Measurements from ENCODE around the gene ITGA7.
A peak's percentile ranks its signal among the peaks of the same experiment; 100 is the strongest.

ITGA7 gene

GRCh38 chr12:55736076-55736475 is 28.4 kb upstream of the ITGA7 start:
- DNase-seq (ENCODE audit: low spot score) = no peak

GRCh38 chr12:55734595-55734994 is 26.9 kb upstream of the ITGA7 start:
- no peak for DNase-seq (ENCODE audit: low spot score)

GRCh38 chr12:55733858-55734257 is 26.2 kb upstream of the ITGA7 start:
- DNase-seq (ENCODE audit: low spot score) = no peak

- no peak for DNase-seq (ENCODE audit: low spot score)
These were observed 25.4 kb upstream of the ITGA7 start for GRCh38 chr12:55733021-55733555.

- no peak for DNase-seq (ENCODE audit: low spot score)
These were observed 24.6 kb upstream of the ITGA7 start for GRCh38 chr12:55732288-55732687.

GRCh38 chr12:55729819-55730818 is 22.4 kb upstream of the ITGA7 start:
- peak; percentile 50 for DNase-seq (ENCODE audit: low spot score)

GRCh38 chr12:55728939-55729818 is 21.5 kb upstream of the ITGA7 start, which contains the start of gene CD63:
CD63 (minus strand) TSS chr12:55729009; CDS start chr12:55728341, 668 bp downstream.
- DNase-seq (ENCODE audit: low spot score) = peak; percentile 97

- peak; percentile 85 for DNase-seq (ENCODE audit: low spot score)
These were observed 20.7 kb upstream of the ITGA7 start for GRCh38 chr12:55728186-55728938.

GRCh38 chr12:55727643-55728185 is 20.0 kb upstream of the ITGA7 start:
- peak; percentile 50 for DNase-seq (ENCODE audit: low spot score)

- DNase-seq (ENCODE audit: low spot score) = no peak
These were observed 19.3 kb upstream of the ITGA7 start for GRCh38 chr12:55726971-55727370.

- no peak for DNase-seq (ENCODE audit: low spot score)
These were observed 17.9 kb upstream of the ITGA7 start for GRCh38 chr12:55725556-55725955.

- DNase-seq (ENCODE audit: low spot score) = no peak
These were observed 17.2 kb upstream of the ITGA7 start for GRCh38 chr12:55724940-55725309.

- DNase-seq (ENCODE audit: low spot score) = peak; percentile 53
These were observed 16.7 kb upstream of the ITGA7 start for GRCh38 chr12:55724226-55724939.

- no peak for DNase-seq (ENCODE audit: low spot score)
These were observed 16.0 kb upstream of the ITGA7 start for GRCh38 chr12:55723516-55724225.

GRCh38 chr12:55722948-55723347 is 15.2 kb upstream of the ITGA7 start:
- no peak for DNase-seq (ENCODE audit: low spot score)

- DNase-seq (ENCODE audit: low spot score) = no peak
These were observed 14.0 kb upstream of the ITGA7 start for GRCh38 chr12:55721601-55722213.

GRCh38 chr12:55720894-55721444 is 13.3 kb upstream of the ITGA7 start:
- DNase-seq (ENCODE audit: low spot score) = peak; percentile 87

GRCh38 chr12:55720071-55720564 is 12.4 kb upstream of the ITGA7 start, which contains the start of gene RDH5:
RDH5 (plus strand) TSS chr12:55720393; CDS start chr12:55721185, 792 bp downstream.
- DNase-seq (ENCODE audit: low spot score) = peak; percentile 86

- no peak for DNase-seq (ENCODE audit: low spot score)
These were observed 11.7 kb upstream of the ITGA7 start for GRCh38 chr12:55719371-55719770.
